GM21367 (cell line): ENCODE measurements around the gene RANGRF.

Experiments
- ATAC-seq: cut with Tn5 transposase; IDR thresholded peaks from one replicate; pipeline ENCODE4 v1.9.1; 2021; ENCODE audit not compliant: unreplicated experiment

Gene RANGRF

DNA sequence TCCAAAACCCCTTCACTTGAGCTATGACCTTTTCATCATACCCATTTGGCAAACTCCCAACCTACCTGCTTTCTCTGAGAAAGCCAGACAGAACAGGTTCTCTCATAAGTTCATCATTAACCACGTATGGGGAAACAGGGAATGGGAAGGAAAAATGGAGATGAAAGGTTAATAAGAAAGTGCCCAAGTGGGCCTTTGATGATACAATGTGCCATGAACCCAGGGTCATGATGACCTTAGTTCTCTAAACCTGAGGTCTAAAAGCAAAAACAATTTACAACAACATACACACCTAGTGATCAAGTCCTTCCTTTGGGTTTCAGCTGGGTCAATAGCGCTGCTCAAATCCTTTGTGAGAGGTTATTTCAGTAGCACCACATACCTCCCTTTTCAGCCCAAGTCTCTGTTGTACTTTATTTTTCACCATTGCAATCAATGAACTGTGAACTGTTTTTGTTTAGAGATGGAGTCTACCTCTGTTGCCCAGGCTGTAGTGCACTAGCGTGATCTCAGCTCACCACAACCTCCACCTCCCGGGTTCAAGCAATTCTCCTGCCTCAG, 14.5 kb upstream of the RANGRF start:
- no peak for ATAC-seq

DNA sequence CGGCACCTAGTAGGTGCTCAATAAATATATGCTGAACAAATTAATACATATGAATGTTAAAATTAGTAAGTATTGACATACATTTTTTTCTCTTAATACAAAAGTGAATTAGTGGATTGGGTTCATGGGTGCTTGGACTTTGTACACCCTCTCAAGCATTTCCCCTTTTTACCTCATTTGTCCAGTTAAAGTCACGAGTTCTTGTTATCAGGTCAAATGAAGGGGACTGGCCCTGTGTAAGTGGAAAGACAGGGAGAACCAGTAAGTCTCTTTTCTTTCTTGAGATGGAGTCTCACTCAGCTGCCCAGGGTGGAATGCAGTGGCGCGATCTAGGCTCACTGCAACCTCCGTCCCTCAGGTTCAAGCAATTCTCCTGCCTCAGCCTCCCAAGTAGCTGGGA, 13.7 kb upstream of the RANGRF start:
- ATAC-seq, result no peak

DNA sequence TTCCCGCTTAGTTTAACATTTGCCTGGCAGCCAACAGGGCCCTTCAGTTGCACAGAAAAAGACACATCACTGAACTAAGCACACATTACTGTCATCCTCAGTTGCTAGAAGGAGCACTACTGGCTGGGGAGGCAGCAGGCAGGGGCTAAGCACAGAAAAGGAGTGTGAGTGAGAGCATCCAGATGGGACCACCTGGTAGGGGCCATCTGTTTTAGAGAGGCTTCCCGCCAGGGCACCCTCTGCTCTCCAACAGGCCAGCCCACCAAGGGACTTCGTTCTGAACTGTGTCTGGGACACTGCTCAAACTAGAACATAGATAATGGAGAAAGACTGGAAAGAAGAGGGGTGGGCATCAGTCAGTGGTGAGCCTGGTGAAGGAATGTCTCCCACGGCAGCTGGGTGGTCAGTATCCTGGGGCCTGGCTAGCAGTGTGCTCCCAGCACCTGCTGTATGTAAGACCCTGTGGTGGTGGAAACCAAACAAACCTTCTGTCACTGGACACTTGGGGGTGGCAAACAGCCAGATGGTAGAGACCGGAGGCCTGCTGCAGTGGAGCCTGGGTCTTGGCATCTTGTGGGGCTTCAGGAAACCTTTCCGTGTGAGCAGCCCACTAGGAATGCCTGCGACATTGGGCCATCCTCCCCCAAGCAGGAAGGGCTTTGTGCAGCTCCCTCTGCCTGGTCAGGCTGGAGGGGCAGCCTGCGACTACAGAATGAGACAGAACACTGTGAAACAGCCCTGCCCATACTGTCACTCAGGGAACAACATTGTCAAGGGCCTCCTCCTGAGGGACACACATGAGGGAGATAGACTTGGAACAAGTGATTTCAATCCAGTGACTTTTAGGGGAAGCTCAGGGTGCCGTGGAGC, 12.8 kb upstream of the RANGRF start:
- ATAC-seq, result no peak

DNA sequence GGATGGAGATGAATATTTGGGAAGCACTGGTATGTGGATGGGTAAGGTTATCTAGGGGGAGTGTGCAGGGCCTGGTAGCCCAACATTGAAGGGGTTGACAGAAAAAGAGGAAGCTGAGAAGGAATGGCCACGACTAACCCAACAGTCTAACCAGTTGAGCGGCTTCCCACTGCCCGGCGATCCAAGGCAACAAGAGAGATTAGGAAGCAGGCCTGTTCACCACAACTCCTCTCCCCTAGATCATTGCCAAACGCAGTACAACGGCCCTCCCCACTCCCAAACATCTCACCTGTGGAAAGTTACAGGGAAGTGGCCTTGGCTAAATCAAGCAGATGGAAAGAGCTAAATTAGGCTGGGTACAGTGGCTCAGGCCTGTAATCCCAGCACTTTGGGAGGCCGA, 11.2 kb upstream of the RANGRF start:
- no peak for ATAC-seq

DNA sequence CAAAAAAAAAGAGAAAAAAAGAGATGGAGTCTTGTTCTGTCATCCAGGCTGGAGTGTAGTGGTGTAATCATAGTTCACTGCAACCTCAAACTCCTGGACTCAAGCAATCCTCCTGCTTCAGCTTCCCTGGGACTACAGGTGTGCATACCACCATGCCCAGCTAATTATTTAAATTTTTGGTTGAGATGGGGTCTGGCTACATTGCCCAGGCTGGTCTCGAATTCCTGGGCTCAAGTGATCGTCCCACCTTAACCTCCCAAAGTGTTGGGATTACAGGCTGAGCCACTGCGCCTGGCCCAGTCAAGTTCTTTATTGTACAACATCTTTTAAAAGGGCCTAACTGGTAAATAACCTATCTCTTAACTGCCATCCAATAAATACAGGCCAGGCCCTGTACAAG, 6.1 kb upstream of the RANGRF start:
- ATAC-seq, result no peak

DNA sequence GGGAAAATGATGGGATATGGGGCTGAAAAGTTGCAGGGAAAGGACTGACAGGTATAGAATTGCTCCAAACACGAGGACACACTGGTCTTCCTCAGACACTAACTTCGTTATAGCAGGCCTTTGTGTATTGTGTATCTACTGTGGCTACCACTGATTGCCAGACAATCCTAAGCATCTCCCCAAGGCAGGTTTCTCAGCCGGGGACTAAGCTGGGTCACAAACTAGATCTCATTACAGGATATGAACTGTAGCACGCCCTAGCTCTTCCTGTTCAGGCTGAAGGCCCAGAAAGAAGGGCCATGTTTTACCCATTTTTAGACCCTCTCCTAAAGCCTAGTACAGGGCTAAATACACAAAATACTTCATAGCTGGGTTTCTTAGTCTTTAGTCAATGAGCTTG, 5.1 kb upstream of the RANGRF start:
- ATAC-seq, result no peak

DNA sequence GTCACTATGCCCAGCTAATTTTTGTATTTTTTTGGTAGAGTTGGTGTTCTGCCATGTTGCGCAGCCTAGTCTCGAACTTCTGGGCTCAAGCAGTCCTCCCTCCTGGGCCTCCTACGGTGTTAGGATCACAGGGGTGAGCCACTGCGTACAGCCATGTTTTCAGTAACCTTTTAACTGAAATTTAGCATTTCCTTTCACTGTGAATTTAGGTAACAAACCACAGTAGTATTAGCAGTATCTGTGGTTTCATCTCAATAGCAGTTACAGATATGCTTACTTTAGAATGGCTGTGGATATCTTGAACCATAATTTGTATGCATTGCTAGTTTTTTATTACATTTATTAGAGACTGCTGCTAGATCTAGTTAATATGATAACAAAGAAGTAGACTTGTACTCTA, 4.3 kb upstream of the RANGRF start:
- no peak for ATAC-seq

DNA sequence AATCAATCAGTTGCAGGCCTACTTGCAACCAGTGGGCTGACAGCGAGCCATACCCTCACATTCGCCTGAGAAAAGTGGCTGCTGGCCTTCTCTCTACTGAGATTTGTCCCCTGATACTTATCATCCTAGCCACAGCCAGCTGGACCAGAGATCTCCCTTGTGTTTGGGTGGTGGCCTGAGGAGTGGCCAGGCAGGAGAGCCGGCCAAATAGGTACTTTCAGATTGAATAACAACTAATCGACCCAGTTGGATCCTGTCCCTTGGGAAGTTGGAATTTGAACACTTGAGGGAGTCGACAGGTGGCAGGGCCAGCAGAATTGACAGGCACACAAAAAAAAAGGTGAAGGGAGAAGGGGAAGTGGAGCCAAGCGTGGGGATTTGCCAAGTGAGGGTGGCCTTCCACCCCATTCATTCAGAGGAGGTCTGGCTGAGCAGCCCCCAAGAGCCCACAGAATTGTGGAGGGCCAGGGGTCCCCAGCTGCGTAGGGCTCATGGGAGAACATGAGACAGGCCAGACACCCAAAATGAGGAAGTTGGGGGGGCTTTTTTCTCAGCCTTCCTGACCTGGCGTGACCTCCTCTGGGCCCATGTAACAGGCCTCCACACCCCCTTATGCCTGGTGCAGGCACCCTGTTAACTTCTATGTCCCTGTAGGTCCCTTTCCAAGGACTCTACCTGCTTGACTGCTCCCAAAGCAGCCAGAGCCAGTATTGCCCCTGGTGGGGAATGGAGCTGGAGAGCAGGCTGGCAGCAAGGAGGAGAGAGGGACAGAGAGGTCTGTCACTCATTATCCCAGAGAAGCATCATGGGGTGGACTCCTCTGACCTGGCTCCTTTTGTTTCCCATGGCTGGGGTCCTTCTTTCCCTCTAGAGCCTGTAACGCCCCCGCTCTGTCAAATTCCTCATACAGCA, 2.9 kb upstream of the RANGRF start:
- no peak for ATAC-seq

DNA sequence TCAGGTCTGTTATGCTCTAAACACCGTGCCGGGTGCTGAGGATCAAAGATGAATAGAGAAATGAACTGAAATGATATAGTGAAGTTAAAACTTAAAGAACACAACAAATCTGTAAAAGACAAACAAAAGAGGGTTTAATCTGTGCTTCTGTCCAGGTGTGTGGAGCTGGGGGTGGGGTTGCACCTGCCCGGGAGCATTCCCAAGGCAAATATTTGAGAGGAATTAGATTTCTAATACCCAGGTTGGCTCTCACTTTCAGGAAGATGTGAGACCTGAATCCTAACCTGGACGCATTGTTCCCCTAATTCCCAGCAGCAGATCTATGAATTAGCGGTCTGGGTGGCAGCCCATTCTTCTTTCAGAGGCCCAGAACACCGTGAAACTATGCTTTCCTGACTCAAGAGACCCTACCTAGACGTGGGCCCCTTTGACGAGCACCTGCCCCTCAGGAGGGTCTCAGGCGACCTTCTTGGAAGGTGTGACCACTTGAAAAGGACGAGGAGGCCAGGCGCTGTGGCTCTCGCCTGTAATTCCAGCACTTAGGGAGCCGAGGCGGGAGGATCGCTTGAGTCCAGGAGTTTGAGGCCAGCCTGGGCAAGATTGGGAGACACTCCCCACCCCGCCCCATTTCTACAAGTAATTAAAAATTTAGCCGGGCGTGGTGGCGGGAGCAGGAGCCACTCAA, 677 bp upstream of the RANGRF start:
- no peak for ATAC-seq

DNA sequence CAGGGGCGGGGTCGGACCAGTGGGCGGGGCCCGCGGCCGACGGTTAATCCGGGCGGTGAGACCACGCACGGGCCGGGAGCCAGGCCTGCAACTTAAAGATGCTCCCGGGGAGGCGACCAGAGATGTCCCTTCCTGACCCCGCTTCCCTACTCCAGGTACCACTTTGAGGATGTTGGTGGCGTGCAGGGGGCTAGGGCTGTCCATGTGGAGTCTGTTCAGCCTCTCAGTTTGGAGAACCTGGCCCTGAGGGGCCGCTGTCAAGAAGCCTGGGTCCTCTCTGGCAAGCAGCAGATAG, 580 bp downstream of the RANGRF start:
- no peak for ATAC-seq

DNA sequence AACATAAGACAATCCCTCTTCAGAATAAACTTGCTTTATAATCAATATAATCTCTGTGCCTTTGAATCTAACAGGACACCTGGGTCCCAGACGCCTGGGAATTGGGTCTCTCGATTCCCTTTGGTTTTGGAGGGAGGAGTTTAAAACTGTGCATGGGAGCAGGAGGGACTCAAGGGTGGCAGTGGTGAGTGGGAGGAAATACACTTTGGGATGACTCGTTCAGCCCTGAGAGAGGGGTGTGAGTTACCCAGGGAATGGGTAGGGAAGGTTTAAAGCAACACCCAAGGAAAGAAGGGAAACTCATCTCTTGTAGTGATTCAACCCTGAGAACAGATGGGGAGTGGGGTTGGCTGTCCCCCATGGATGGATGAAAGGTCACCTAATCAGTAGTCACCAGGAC, 1.6 kb downstream of the RANGRF start:
- ATAC-seq, result no peak

DNA sequence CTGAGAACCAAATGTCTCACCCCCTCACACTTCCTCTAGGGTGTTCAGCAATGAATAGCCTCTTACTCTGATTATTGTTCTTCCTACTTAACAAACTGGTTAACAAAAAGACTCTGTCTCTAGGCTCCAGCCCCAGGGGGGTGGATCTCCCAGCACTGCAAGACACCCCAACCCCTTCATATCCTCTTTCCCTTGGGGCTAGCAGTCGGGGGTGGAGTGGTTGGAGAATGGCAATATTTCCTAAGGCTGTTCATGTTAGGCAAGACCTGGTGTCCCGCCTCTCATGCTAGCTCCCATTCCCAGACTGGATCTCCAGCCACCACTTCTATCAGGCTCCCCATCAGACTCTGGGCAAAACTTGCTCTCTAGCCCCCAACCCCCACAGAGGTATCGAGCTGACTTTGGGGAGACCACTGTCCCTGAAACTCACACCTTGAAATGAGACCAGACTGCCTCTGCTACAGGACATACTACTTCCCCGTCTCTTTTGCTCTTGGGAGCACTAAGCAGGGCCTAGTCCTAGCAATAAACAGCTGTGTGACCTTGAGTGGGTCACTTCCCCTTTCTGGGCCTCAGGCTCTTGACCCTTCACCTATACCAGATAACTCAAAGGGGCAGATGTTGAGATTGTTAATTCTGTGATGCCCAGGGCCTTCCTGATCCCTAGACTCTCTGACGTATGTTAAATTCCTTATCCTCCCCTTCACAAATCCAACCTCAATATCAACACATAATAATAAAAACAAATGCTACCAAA, 4.3 kb downstream of the RANGRF start:
- ATAC-seq, result no peak

DNA sequence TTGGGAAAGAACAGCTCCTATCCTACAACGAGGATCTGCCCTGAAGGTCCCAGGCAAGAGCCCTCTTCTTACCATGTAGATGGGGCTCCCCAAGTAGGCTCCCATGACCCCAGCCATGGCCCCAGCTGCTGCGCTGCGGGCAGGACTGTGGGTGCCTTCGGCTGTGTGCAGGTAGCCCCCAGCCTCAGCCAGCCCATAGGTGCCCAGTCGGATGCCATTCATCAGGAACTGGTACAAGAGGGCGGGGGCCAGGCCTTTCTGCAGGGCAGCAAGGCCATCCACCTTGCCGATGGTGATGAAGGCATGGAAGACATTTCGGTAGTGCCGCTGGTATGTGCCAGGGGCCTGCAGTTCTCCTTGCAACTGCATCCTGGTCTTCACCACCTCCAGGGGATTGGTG, 5.9 kb downstream of the RANGRF start:
- no peak for ATAC-seq

DNA sequence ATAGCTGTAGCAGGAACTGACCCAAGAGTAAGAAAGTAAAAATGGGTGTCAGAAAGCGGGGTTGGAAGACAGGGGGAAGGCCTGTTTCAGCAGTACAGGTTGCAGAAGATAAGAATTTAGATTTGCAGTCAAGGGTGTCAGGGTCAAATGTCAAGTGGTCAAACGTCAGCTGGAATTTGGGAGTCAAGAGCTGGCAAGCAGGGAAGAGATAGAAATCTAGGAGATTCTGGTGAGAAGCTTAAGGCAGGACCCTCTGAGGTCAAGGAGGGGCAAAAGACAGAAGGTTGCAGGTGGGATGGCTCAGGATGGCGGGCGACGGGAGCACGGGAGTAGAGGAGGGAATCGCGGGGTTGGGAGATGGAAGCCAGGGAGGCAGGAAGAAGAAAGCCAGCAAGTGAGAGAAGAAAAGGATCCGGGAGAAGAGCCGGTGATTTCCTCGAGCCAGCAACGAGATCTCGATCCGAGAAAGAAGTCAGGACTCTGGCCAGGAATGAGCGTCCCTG, 6.4 kb downstream of the RANGRF start:
- no peak for ATAC-seq

DNA sequence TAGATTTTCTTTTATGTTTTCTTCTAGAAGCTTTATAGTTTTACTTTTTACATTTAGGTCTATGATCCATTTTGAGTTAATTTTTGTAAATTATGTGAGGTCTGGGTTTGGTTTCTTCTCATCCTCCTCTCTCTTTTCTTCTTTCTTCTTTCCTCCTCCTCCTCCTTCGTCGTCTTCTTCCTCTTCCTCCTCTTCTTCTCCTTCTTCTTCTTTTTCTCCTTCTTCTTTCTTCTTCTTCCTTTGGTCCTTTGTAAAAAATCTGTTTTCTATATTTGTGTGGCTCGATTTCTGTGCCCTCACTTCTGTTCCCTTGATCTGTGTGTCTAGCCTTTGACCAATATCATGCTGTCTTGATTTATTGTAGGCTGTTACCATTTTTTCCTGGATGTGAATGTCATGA, 11.8 kb downstream of the RANGRF start:
- ATAC-seq, result no peak

DNA sequence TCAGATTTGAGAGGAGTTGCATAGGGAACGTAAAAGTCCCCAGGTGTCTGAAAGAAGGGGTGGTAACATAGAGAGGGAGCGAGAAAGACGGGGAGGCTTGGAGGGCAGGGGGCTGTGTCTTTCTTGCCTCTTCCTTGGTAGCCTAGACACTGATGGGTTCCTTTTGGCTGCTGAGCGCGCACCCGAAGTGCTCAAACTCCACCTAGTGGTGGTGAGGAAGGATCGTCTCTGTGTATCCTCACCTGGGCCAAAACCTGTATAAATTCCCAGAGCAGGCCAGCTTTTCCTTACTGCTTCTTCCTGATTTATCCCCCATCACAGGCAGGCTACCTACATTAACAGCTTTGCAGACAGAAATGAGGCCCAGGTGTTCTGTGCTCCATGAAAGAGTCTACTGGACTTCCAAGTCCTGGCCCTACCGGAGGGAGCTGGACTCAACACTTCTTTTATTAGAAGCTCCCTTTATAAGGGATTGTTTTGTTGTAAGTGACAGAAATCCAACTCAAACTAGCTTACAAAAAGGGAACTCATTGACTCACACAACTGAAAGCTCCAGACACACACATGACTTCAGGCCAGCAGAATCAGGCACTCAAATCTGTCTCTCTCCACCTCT, 12.3 kb downstream of the RANGRF start:
- no peak for ATAC-seq

DNA sequence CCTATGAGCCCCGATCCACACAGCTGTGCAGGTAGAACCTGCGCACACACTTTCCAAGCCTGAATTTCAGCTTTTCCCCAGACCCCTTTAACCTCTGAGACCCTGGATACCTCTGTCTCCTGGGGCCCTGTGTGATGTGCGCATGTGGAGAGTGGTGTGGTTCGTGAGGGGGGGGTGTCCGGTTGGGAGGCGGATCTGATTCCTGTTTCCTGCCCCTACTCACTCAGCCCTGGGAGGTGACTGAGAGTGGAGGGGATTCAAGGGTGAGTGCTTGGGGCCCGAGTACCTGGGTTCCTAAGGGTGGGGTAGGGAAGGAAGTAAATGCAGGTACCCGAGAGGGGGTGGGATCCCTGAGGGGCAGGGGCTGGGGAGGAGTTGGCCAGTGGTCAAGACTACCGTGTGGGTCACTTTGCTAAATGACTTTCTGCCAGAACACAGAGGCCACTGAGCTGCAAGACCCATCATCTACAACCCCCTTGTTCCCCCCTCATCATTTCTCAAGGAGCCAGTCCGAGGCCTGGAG, 22.2 kb downstream of the RANGRF start:
- ATAC-seq, result no peak

DNA sequence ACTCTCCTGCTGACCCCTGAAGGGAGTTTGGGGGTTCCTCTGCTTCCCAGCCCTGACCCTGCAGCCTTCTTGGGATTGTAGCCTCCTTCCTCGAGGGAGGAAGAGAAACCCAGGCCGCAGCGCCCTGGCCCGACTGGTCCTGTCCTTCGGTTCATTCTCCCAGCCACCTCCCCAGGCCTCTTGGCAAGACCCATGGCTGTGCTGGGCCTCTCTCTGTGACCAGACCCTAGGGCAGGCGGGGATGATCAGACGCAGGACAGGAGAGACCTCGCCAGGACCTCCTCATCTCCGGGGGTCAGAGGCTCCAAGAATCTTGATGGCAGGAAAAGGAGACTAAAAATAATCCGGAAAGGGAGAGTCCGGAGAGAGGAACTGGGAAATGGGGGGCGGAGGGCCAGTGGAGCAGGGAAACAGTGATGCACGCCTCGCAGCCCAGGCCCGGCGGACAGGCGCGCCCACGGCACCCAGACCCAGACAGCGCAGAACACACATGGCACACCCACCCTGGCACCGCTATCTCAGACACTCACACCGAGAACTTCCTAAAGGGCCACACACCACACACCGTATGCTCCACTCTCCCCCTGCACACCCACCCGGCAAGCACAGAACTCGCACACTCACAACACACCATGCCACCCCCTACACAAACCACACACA, 22.8 kb downstream of the RANGRF start:
- ATAC-seq, result no peak

DNA sequence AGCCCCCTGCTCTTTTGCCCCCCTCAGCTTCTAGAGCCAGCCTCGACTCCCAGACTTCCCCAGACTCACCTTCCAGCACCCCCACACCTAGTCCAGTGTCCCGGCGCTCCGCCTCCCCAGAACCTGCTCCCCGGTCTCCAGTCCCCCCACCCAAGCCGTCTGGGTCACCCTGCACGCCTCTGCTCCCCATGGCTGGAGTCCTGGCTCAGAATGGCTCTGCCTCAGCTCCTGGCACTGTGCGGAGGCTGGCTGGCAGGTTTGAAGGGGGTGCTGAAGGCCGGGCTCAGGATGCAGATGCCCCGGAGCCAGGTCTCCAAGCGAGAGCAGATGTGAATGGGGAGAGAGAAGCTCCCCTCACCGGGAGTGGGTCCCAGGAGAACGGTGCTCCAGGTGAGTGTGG, 23.8 kb downstream of the RANGRF start:
- ATAC-seq, result no peak
